HG03354 (cell line): ENCODE data around the gene TMEM63A.
"Not testable (repeated sequence)": the region's sequence is repeated elsewhere in the genome, so short reads cannot be mapped to it uniquely, and the experiment has no call there.

ENCODE experiments used
- ATAC-seq: cut with Tn5 transposase; IDR thresholded peaks from one replicate; pipeline ENCODE4 v1.9.1; 2021; ENCODE audit warnings: mild to moderate bottlenecking; ENCODE audit not compliant: unreplicated experiment, poor library complexity, severe bottlenecking

The TMEM63A gene

GRCh38 chr1:225888289-225888897 is 6.2 kb upstream of the TMEM63A start:
- ATAC-seq: no peak

GRCh38 chr1:225887554-225888288 is 5.5 kb upstream of the TMEM63A start:
- ATAC-seq: not testable (repeated sequence)

GRCh38 chr1:225887030-225887314 is 4.8 kb upstream of the TMEM63A start:
- no peak for ATAC-seq

- no peak for ATAC-seq
These were observed 4.2 kb upstream of the TMEM63A start for GRCh38 chr1:225886159-225887029.

GRCh38 chr1:225885336-225885735 is 3.2 kb upstream of the TMEM63A start:
- no peak for ATAC-seq

- ATAC-seq: no peak
These were observed 1.6 kb upstream of the TMEM63A start for GRCh38 chr1:225883616-225884265.

GRCh38 chr1:225882694-225883615 is 775 bp upstream of the TMEM63A start:
- peak; percentile 31 for ATAC-seq

- no peak for ATAC-seq
These were observed 860 bp downstream of the TMEM63A start for GRCh38 chr1:225881081-225881958.

- ATAC-seq: no peak
These were observed 1.5 kb downstream of the TMEM63A start for GRCh38 chr1:225880636-225881035.

- ATAC-seq: no peak
These were observed 2.0 kb downstream of the TMEM63A start for GRCh38 chr1:225880222-225880588.

- ATAC-seq: peak; percentile 24
These were observed 2.5 kb downstream of the TMEM63A start for GRCh38 chr1:225879521-225880221.

GRCh38 chr1:225878282-225878681 is 3.9 kb downstream of the TMEM63A start:
- no peak for ATAC-seq

- ATAC-seq: no peak
These were observed 4.6 kb downstream of the TMEM63A start for GRCh38 chr1:225877580-225877979.

GRCh38 chr1:225876900-225877510 is 5.2 kb downstream of the TMEM63A start:
- ATAC-seq: no peak

- ATAC-seq: no peak
These were observed 7.0 kb downstream of the TMEM63A start for GRCh38 chr1:225875044-225875815.

- ATAC-seq: no peak
These were observed 7.7 kb downstream of the TMEM63A start for GRCh38 chr1:225874431-225874830.
